ENCODE measurements around the gene PAX8. TPM values are rescaled to one million over a fixed set of nuclear protein-coding genes. Genes with fewer than 3 reads are reported as not detected.

Gene PAX8
- total RNA-seq, 1 donor from 2014 or later, result not detected

GRCh38 chr2:113216891-113217454 lies 61.7 kb downstream of the PAX8 start:
- FAIRE-seq, result no peak
- H3K27me3 ChIP-seq (ENCODE audit: control insufficient read depth, insufficient read depth, low read length), result no peaks in the 10 kb centered on the region
- TF ChIP-seq CTCF (IDR thresholded peaks at IDR 0.05; ENCODE audit: insufficient read depth, low read length, severe bottlenecking), result no peak
- DNase-seq (ENCODE audit: low read depth), result no peak
- no peak overlapping the region for H3K4me3 ChIP-seq (ENCODE audit: low read depth, low read length)
- no peaks in the 10 kb centered on the region for H3K36me3 ChIP-seq (ENCODE audit: control insufficient read depth, insufficient read depth, low read length)

- DNase-seq (ENCODE audit: low read depth), result no peak
- FAIRE-seq, result no peak
Measured at GRCh38 chr2:113216321-113216720, 62.4 kb downstream of the PAX8 start.

GRCh38 chr2:113215056-113215455 lies 63.7 kb downstream of the PAX8 start:
- H3K36me3 ChIP-seq (ENCODE audit: control insufficient read depth, insufficient read depth, low read length), result no peaks in the 10 kb centered on the region
- H3K4me3 ChIP-seq (ENCODE audit: low read depth, low read length), result no peak overlapping the region
- FAIRE-seq (peak; percentile 43), DNase-seq (ENCODE audit: low read depth) (no peak)
- no peak for TF ChIP-seq CTCF (IDR thresholded peaks at IDR 0.05; ENCODE audit: insufficient read depth, low read length, severe bottlenecking)
- H3K27me3 ChIP-seq (ENCODE audit: control insufficient read depth, insufficient read depth, low read length), result no peaks in the 10 kb centered on the region

More at GRCh38 chr2:113216321-113216720, 62.4 kb downstream of the PAX8 start:
- no peak for TF ChIP-seq CTCF (IDR thresholded peaks at IDR 0.05; ENCODE audit: insufficient read depth, low read length, severe bottlenecking)
- no peaks in the 10 kb centered on the region for H3K27me3 ChIP-seq (ENCODE audit: control insufficient read depth, insufficient read depth, low read length)
- no peak overlapping the region for H3K4me3 ChIP-seq (ENCODE audit: low read depth, low read length)
- no peaks in the 10 kb centered on the region for H3K36me3 ChIP-seq (ENCODE audit: control insufficient read depth, insufficient read depth, low read length)

GRCh38 chr2:113214141-113214540 lies 64.6 kb downstream of the PAX8 start:
- H3K27me3 ChIP-seq (ENCODE audit: control insufficient read depth, insufficient read depth, low read length), result no peaks in the 10 kb centered on the region
- no peak for FAIRE-seq

GRCh38 chr2:113213061-113213930 lies 65.4 kb downstream of the PAX8 start:
- no peaks in the 10 kb centered on the region for H3K36me3 ChIP-seq (ENCODE audit: control insufficient read depth, insufficient read depth, low read length)
- FAIRE-seq (no peak), DNase-seq (ENCODE audit: low read depth) (no peak)
- no peak overlapping the region for H3K4me3 ChIP-seq (ENCODE audit: low read depth, low read length)
- H3K27me3 ChIP-seq (ENCODE audit: control insufficient read depth, insufficient read depth, low read length), result no peaks in the 10 kb centered on the region
- TF ChIP-seq CTCF (IDR thresholded peaks at IDR 0.05; ENCODE audit: insufficient read depth, low read length, severe bottlenecking), result no peak

More at GRCh38 chr2:113214141-113214540, 64.6 kb downstream of the PAX8 start:
- no peak overlapping the region for H3K4me3 ChIP-seq (ENCODE audit: low read depth, low read length)
- TF ChIP-seq CTCF (IDR thresholded peaks at IDR 0.05; ENCODE audit: insufficient read depth, low read length, severe bottlenecking), result no peak
- no peak for DNase-seq (ENCODE audit: low read depth)
- H3K36me3 ChIP-seq (ENCODE audit: control insufficient read depth, insufficient read depth, low read length), result no peaks in the 10 kb centered on the region
